ENCODE data around the gene OR6K2.

Gene OR6K2

GRCh38 chr1:158700552-158700951 lies at the start of gene OR6K2:
Gene OR6K2 (minus strand): TSS chr1:158700652. CDS start chr1:158700652, 0 bp downstream.
- DNase-seq (ENCODE audit: insufficient read length, low spot score), result no peak
- no peak for TF ChIP-seq POLR2A (IDR thresholded peaks at IDR 0.05; ENCODE audit: low read depth, low read length)
- no peak for FAIRE-seq

DNA sequence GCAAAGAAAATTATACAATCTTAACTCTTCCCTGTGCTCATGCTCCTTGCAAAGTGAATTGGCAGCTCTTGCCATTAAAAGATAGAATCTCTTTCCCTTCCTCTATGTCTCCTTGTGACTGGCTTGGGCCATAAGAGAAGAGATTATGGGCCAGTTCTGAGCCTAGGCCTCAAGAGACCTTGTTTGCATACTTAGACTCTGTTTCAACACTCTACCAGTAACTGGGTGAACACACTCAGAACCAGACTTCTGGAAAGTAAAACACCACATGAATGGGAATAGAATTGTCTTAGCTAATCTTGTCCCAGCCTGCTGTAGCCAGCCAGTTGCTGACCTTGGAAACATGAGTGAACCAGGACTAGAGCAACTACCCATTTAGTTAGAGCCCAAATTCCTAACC lies 35.4 kb upstream of the OR6K2 start:
- no peak for FAIRE-seq
- DNase-seq (ENCODE audit: insufficient read length, low spot score), result no peak
- TF ChIP-seq POLR2A (IDR thresholded peaks at IDR 0.05; ENCODE audit: low read depth, low read length), result no peak

DNA sequence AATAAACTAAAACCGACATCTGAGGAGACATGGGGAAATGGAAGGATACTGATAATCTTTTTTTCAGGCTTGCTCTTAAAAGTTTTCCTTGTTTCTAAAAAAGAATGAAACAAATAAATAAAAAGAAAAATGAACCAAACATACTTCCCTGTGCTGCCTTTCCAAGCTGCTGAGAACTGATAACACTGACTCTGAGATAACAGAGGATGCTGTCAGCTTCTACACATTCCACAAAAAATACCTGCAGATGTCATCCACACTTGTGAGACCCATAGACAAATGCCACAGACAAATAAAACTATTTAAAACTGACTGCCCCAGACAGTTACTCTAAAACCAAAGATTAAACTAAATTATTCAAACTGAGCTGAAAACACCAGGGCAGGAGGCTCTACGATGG lies 32.1 kb upstream of the OR6K2 start:
- DNase-seq (ENCODE audit: insufficient read length, low spot score) (no peak), FAIRE-seq (no peak)
- no peak for TF ChIP-seq POLR2A (IDR thresholded peaks at IDR 0.05; ENCODE audit: low read depth, low read length)

DNA sequence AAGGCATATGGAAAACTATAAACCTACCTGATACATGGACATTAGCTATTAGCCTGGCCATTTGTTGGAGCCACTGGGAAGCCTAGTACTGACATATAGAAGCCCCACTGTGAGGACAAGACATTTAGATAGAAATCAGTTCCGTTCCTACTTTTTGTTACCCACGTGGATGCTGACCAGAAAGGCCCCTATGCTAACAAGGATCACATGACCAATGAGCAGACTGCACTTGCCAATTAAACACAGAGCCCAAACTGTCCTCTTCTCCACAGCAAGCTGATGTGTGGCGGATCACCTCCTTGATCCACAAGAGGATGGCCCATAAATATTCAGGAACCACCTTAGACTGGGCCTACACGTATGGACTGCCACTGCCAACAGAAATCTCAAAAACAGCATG lies 31.3 kb upstream of the OR6K2 start:
- TF ChIP-seq POLR2A (IDR thresholded peaks at IDR 0.05; ENCODE audit: low read depth, low read length), result no peak
- FAIRE-seq, result no peak
- no peak for DNase-seq (ENCODE audit: insufficient read length, low spot score)

DNA sequence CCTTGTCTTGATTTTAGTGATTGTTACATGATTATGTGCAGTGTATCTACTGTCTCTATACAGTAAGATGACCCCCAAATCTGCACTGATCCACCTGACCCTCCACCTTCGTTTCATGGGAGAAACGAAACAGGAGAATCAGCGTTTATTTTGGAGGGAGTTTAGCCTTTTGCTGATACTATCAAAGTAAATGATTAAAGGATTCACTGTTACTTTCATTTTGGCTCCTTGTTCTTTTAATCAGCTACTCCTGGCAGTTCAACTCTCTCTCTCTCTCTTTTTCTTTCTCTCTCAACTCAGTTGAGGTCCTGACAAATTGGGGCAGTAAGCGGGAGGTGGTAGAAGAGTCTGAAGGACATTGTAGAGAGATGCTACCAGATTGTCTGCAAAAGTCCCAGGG lies 30.0 kb upstream of the OR6K2 start:
- DNase-seq (ENCODE audit: insufficient read length, low spot score), result no peak
- no peak for FAIRE-seq
- TF ChIP-seq POLR2A (IDR thresholded peaks at IDR 0.05; ENCODE audit: low read depth, low read length), result no peak

- no peak for DNase-seq (ENCODE audit: insufficient read length, low spot score)
- TF ChIP-seq POLR2A (IDR thresholded peaks at IDR 0.05; ENCODE audit: low read depth, low read length), result no peak
- no peak for FAIRE-seq
Measured at GRCh38 chr1:158728510-158729225, 28.2 kb upstream of the OR6K2 start.

- no peak for TF ChIP-seq POLR2A (IDR thresholded peaks at IDR 0.05; ENCODE audit: low read depth, low read length)
- FAIRE-seq, result no peak
- DNase-seq (ENCODE audit: insufficient read length, low spot score), result no peak
Measured at GRCh38 chr1:158724442-158724841, 24.0 kb upstream of the OR6K2 start.

- DNase-seq (ENCODE audit: insufficient read length, low spot score) (no peak), FAIRE-seq (no peak)
- no peak for TF ChIP-seq POLR2A (IDR thresholded peaks at IDR 0.05; ENCODE audit: low read depth, low read length)
Measured at GRCh38 chr1:158720620-158721019, 20.2 kb upstream of the OR6K2 start, which contains the start of gene OR6K3. Gene OR6K3 (minus strand): TSS chr1:158720720. CDS start chr1:158718115, 2,605 bp downstream.

DNA sequence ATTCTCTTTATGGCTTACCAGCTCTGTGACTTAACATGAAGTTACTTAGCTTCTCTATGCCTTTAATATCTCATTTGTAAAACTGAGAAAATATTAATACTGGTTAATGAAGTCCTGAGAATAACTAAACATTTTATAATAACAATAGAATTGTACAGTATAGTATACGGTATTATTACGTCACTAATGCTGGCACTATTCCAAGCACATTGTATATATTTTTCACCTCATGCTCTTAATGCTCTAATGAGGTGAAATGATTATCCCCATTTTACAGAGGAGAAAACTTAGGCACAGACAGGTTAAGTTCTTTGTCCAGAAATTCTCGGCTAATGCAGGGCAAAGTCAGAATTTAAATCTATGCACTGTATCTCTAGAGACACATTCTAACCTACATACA lies 19.2 kb upstream of the OR6K2 start:
- FAIRE-seq (no peak), DNase-seq (ENCODE audit: insufficient read length, low spot score) (no peak)
- TF ChIP-seq POLR2A (IDR thresholded peaks at IDR 0.05; ENCODE audit: low read depth, low read length), result no peak

GRCh38 chr1:158717344-158717743 lies 16.9 kb upstream of the OR6K2 start:
- DNase-seq (ENCODE audit: insufficient read length, low spot score) (no peak), FAIRE-seq (no peak)
- TF ChIP-seq POLR2A (IDR thresholded peaks at IDR 0.05; ENCODE audit: low read depth, low read length), result no peak

DNA sequence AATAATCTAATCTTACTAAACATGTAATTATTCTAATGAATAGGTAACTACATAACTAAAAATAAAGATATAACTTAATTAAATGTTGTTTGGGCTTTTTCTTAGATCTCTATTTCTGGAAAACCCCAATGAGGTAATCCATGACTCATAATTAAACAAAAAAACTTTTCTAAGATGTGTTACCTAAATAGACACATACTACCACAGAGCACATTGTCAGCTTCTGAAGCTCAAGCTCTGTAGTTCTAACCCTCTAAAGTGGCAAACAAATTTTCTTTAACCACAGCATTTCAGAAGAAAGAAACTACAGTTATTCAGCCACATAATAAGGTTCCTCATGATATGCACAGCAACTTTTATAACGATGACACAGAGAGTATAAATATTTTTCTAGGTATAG lies 15.9 kb upstream of the OR6K2 start:
- DNase-seq (ENCODE audit: insufficient read length, low spot score) (no peak), FAIRE-seq (no peak)
- TF ChIP-seq POLR2A (IDR thresholded peaks at IDR 0.05; ENCODE audit: low read depth, low read length), result no peak

GRCh38 chr1:158714754-158715153 lies 14.3 kb upstream of the OR6K2 start:
- no peak for FAIRE-seq
- TF ChIP-seq POLR2A (IDR thresholded peaks at IDR 0.05; ENCODE audit: low read depth, low read length), result no peak
- DNase-seq (ENCODE audit: insufficient read length, low spot score), result no peak

GRCh38 chr1:158711098-158711497 lies 10.6 kb upstream of the OR6K2 start:
- DNase-seq (ENCODE audit: insufficient read length, low spot score), result no peak
- no peak for FAIRE-seq
- TF ChIP-seq POLR2A (IDR thresholded peaks at IDR 0.05; ENCODE audit: low read depth, low read length), result no peak

DNA sequence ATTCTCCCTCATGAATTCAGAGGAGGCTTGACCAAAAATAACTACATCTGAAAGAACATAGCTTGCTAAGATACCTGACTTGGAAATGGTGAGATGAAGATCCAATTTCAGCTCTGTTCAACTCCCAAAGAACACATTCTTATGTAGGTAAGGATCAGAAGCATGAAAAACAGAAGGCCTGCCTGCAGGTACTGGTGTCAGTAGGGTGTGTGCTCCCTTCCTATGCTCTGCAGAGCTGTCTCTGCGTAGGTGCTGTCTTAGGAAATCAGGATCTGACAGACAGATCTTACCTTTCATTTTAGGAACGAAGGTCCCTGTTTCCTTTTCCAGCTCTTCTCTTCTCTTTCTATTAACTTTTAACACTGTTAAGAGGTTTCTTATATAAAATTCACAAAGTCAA lies 5.6 kb upstream of the OR6K2 start:
- no peak for TF ChIP-seq POLR2A (IDR thresholded peaks at IDR 0.05; ENCODE audit: low read depth, low read length)
- DNase-seq (ENCODE audit: insufficient read length, low spot score), result no peak
- FAIRE-seq, result no peak

- FAIRE-seq, result no peak
- TF ChIP-seq POLR2A (IDR thresholded peaks at IDR 0.05; ENCODE audit: low read depth, low read length), result no peak
- DNase-seq (ENCODE audit: insufficient read length, low spot score), result no peak
Measured at GRCh38 chr1:158694596-158694995, 5.9 kb downstream of the OR6K2 start.
